HG02571 (cell line): ENCODE results near the gene MAML1.
"Not testable (repeated sequence)": the region's sequence is repeated elsewhere in the genome, so short reads cannot be mapped to it uniquely, and the experiment has no call there.

Experiments
- ATAC-seq: cut with Tn5 transposase; IDR thresholded peaks from one replicate; pipeline ENCODE4 v1.9.1; 2021; ENCODE audit warnings: mild to moderate bottlenecking, moderate library complexity; ENCODE audit not compliant: unreplicated experiment

The MAML1 gene

GRCh38 chr5:179766726-179767455 lies 34.3 kb downstream of the MAML1 start:
- ATAC-seq, result no peak

GRCh38 chr5:179767496-179768100 lies 35.0 kb downstream of the MAML1 start:
- no peak for ATAC-seq

- no peak for ATAC-seq
Observed at GRCh38 chr5:179768326-179769085, 35.9 kb downstream of the MAML1 start.

- ATAC-seq, result no peak
Observed at GRCh38 chr5:179769271-179769670, 36.6 kb downstream of the MAML1 start.

GRCh38 chr5:179769796-179770195 lies 37.2 kb downstream of the MAML1 start:
- ATAC-seq, result no peak

GRCh38 chr5:179771311-179771895 lies 38.8 kb downstream of the MAML1 start:
- no peak for ATAC-seq

GRCh38 chr5:179772351-179772750 lies 39.7 kb downstream of the MAML1 start:
- no peak for ATAC-seq

GRCh38 chr5:179773686-179774040 lies 41.0 kb downstream of the MAML1 start:
- ATAC-seq, result no peak

- no peak for ATAC-seq
Observed at GRCh38 chr5:179774442-179774841, 41.8 kb downstream of the MAML1 start.

GRCh38 chr5:179776411-179776938 lies 43.9 kb downstream of the MAML1 start:
- ATAC-seq, result no peak

GRCh38 chr5:179777456-179777855 lies 44.8 kb downstream of the MAML1 start:
- no peak for ATAC-seq

GRCh38 chr5:179777909-179778308 lies 45.3 kb downstream of the MAML1 start:
- ATAC-seq, result no peak

- no peak for ATAC-seq
Observed at GRCh38 chr5:179778591-179778990, 46.0 kb downstream of the MAML1 start.

GRCh38 chr5:179779826-179780225 lies 47.2 kb downstream of the MAML1 start:
- no peak for ATAC-seq

- ATAC-seq, result no peak
Observed at GRCh38 chr5:179780362-179780761, 47.7 kb downstream of the MAML1 start.

- ATAC-seq, result no peak
Observed at GRCh38 chr5:179781846-179782245, 49.2 kb downstream of the MAML1 start.

GRCh38 chr5:179783128-179783527 lies 50.5 kb downstream of the MAML1 start:
- ATAC-seq, result no peak

- ATAC-seq, result no peak
Observed at GRCh38 chr5:179786861-179787260, 54.2 kb downstream of the MAML1 start.

GRCh38 chr5:179788193-179788854 lies 55.7 kb downstream of the MAML1 start:
- ATAC-seq, result no peak

GRCh38 chr5:179789278-179789677 lies 56.7 kb downstream of the MAML1 start:
- not testable (repeated sequence) for ATAC-seq
